H1 (cell line): ENCODE data around the gene FBN1. TPM values are rescaled to one million over a fixed set of nuclear protein-coding genes. Genes with fewer than 3 reads are reported as not detected.

ENCODE experiments used
- CTCF ChIA-PET: fragments of 300-600 bp; sonication (Branson Sonifier 250); formaldehyde crosslinking; loops from one replicate; lab custom pipeline; 2021; ENCODE audit not compliant: partially characterized antibody; lab: Charles Lee
- POLR2A ChIA-PET: fragments of 300-600 bp; sonication (Branson Sonifier 250); formaldehyde crosslinking; loops from one replicate; lab custom pipeline; 2021; ENCODE audit warnings: inconsistent platforms; ENCODE audit not compliant: partially characterized antibody; lab: Charles Lee
- DNase-seq, 2 experiments: peaks; one replicate each; pipeline versions ENCODE4 v3.0.0 to v3.0.0-alpha.2; 2010 to 2022; ENCODE audit warnings: low spot score in 2 of 2, low read depth in 1 of 2, mixed read lengths in 1 of 2
- FAIRE-seq: peaks from 2 replicates; lab custom pipeline; 2011; peaks lifted over from hg19 to GRCh38; lab: Jason Lieb, UNC
- H2AFZ ChIP-seq: 2 replicates; pipeline ENCODE4 v1.8.1; 2012; ENCODE audit warnings: low read length, inconsistent platforms
- H2AK5ac ChIP-seq: 2 replicates; pipeline ENCODE4 v1.6.1; 2013; ENCODE audit warnings: low read depth, low read length
- H2BK120ac ChIP-seq: replicated peaks from 2 replicates; pipeline ENCODE3; 2013; ENCODE audit warnings: low read depth, low read length, inconsistent platforms
- H2BK12ac ChIP-seq: 2 replicates; pipeline ENCODE4 v1.6.1; 2013; ENCODE audit warnings: low read depth, low read length
- H2BK15ac ChIP-seq: 2 replicates; pipeline ENCODE4 v1.6.1; 2013; ENCODE audit warnings: low read length
- H2BK20ac ChIP-seq: 2 replicates; pipeline ENCODE4 v1.6.1; 2013; ENCODE audit warnings: low read length
- H2BK5ac ChIP-seq: 2 replicates; pipeline ENCODE4 v1.6.1; 2013; ENCODE audit warnings: low read depth, low read length
- H3K14ac ChIP-seq: 2 replicates; pipeline ENCODE4 v1.6.1; 2013; ENCODE audit warnings: inconsistent platforms; ENCODE audit not compliant: insufficient read length
- H3K18ac ChIP-seq: 2 replicates; pipeline ENCODE4 v1.6.1; 2013; ENCODE audit warnings: low read length; ENCODE audit errors: extremely low read depth
- H3K23ac ChIP-seq: 2 replicates; pipeline ENCODE4 v1.6.1; 2013; ENCODE audit warnings: inconsistent platforms; ENCODE audit not compliant: insufficient read length
- H3K23me2 ChIP-seq: 2 replicates; pipeline ENCODE4 v1.6.1; 2013; ENCODE audit warnings: low read depth, low read length
- H3K27ac ChIP-seq: 2 replicates; pipeline ENCODE4 v1.6.1; 2011; ENCODE audit warnings: low read depth, low read length, inconsistent platforms
- H3K27me3 ChIP-seq, 4 experiments: replicated peaks in 1 of 4; 1 replicate in 1 of 4; 2 replicates in 3 of 4; pipeline versions ENCODE4 v1.6.1 to v1.8.1; 2011 to 2013; ENCODE audit warnings: low read length in 3 of 4, mild to moderate bottlenecking in 3 of 4, inconsistent platforms in 2 of 4, mixed read lengths in 2 of 4, moderate library complexity in 1 of 4; ENCODE audit not compliant: control insufficient read depth in 3 of 4, insufficient read depth in 3 of 4; ENCODE audit errors: extremely low read depth in 1 of 4
- H3K36me3 ChIP-seq, 4 experiments: 2 replicates each; pipeline versions ENCODE4 v1.6.1 to v1.8.1; 2011 to 2013; ENCODE audit warnings: mild to moderate bottlenecking in 4 of 4, low read length in 3 of 4, moderate library complexity in 2 of 4, control low read depth in 1 of 4, inconsistent platforms in 1 of 4; ENCODE audit not compliant: insufficient read depth in 4 of 4, control insufficient read depth in 2 of 4
- H3K4ac ChIP-seq: replicated peaks from 2 replicates; pipeline ENCODE3; 2013; ENCODE audit warnings: low read length, low read depth, mixed read lengths, inconsistent platforms; ENCODE audit not compliant: insufficient read length
- H3K4me1 ChIP-seq, 4 experiments: replicated peaks in 1 of 4; 1 replicate in 1 of 4; 2 replicates in 3 of 4; pipeline versions ENCODE4 v1.6.1 to v1.8.1; 2011 to 2013; ENCODE audit warnings: low read length in 3 of 4, inconsistent platforms in 2 of 4, mixed read lengths in 1 of 4; ENCODE audit not compliant: insufficient read depth in 4 of 4, control insufficient read depth in 3 of 4
- H3K4me2 ChIP-seq, 2 experiments: 2 replicates each; pipeline versions ENCODE4 v1.6.1 to v1.8.1; 2011 to 2013; ENCODE audit warnings: low read depth in 2 of 2, low read length in 2 of 2, control low read depth in 1 of 2, inconsistent platforms in 1 of 2, mild to moderate bottlenecking in 1 of 2; ENCODE audit not compliant: insufficient read depth in 1 of 2
- H3K4me3 ChIP-seq, 4 experiments: fragments of 200-600, 300-600 bp in 1 of 4; sonication (generic), shearing (Covaris generic), sonication (Bioruptor Twin) in 1 of 4; 2 replicates each; pipeline versions ENCODE4 v1.5.1 to v1.8.1; 2011 to 2016; ENCODE audit warnings: low read length in 4 of 4, low read depth in 3 of 4, control low read depth in 2 of 4, inconsistent platforms in 2 of 4, mild to moderate bottlenecking in 2 of 4, mixed read lengths in 1 of 4, moderate library complexity in 1 of 4; ENCODE audit not compliant: insufficient read depth in 2 of 4; ENCODE audit errors: extremely low read depth in 1 of 4
- H3K56ac ChIP-seq: replicated peaks from 2 replicates; pipeline ENCODE3; 2013; ENCODE audit warnings: low read depth, mild to moderate bottlenecking, mixed read lengths, low read length, inconsistent platforms; ENCODE audit not compliant: insufficient read length
- H3K79me1 ChIP-seq: 2 replicates; pipeline ENCODE4 v1.6.1; 2013; ENCODE audit warnings: low read depth, low read length, control low read depth
- H3K79me2 ChIP-seq, 2 experiments: 2 replicates each; pipeline versions ENCODE4 v1.6.1 to v1.8.1; 2012 to 2013; ENCODE audit warnings: low read length in 2 of 2, mild to moderate bottlenecking in 2 of 2, inconsistent platforms in 1 of 2; ENCODE audit not compliant: insufficient read depth in 2 of 2, control insufficient read depth in 1 of 2
- H3K9ac ChIP-seq, 4 experiments: replicated peaks in 1 of 4; 1 replicate in 1 of 4; 2 replicates in 3 of 4; pipeline versions ENCODE4 v1.6.1 to v1.8.1; 2011 to 2013; ENCODE audit warnings: low read depth in 3 of 4, low read length in 3 of 4, control low read depth in 2 of 4, mild to moderate bottlenecking in 2 of 4, moderate library complexity in 2 of 4, inconsistent platforms in 1 of 4; ENCODE audit errors: extremely low read depth in 1 of 4
- H3K9me3 ChIP-seq, 2 experiments: 2 replicates each; pipeline versions ENCODE4 v1.6.1 to v1.8.1; 2012 to 2013; ENCODE audit warnings: mild to moderate bottlenecking in 2 of 2, moderate library complexity in 2 of 2, control low read depth in 1 of 2, inconsistent platforms in 1 of 2, low read depth in 1 of 2, low read length in 1 of 2, mixed read lengths in 1 of 2; ENCODE audit not compliant: insufficient read depth in 2 of 2
- H4K20me1 ChIP-seq, 2 experiments: replicated peaks in 1 of 2; 2 replicates each; pipeline versions ENCODE3 to v1.8.1; 2011 to 2013; ENCODE audit warnings: inconsistent platforms in 2 of 2, low read length in 2 of 2, mild to moderate bottlenecking in 1 of 2; ENCODE audit not compliant: insufficient read depth in 2 of 2, control insufficient read depth in 1 of 2
- H4K5ac ChIP-seq: 2 replicates; pipeline ENCODE4 v1.6.1; 2013; ENCODE audit warnings: low read length, low read depth, mixed read lengths, inconsistent platforms; ENCODE audit not compliant: insufficient read length
- H4K8ac ChIP-seq: 2 replicates; pipeline ENCODE4 v1.8.0; 2013; ENCODE audit warnings: mild to moderate bottlenecking, moderate library complexity, low read length, inconsistent platforms; ENCODE audit not compliant: insufficient read depth; ENCODE audit errors: extremely low read depth
- H4K91ac ChIP-seq: replicated peaks from 2 replicates; pipeline ENCODE3; 2013; ENCODE audit warnings: low read length, mixed read lengths, inconsistent platforms; ENCODE audit not compliant: insufficient read length
- NANOG ChIP-seq: IDR thresholded peaks from 2 replicates; pipeline ENCODE4 v1.6.1; 2011; ENCODE audit warnings: low read length, low read depth, mild to moderate bottlenecking, inconsistent platforms; ENCODE audit not compliant: insufficient read depth, poor library complexity, severe bottlenecking
- NRF1 ChIP-seq: IDR thresholded peaks from 2 replicates; pipeline ENCODE4 v1.6.1; 2011; ENCODE audit warnings: mild to moderate bottlenecking, low read depth, low read length, improper control_type of control experiment
- POLR2AphosphoS5 ChIP-seq: IDR thresholded peaks from 2 replicates; pipeline ENCODE4 v1.6.1; 2011; ENCODE audit warnings: low read depth, low read length
- SRF ChIP-seq: IDR thresholded peaks from 2 replicates; pipeline ENCODE4 v1.6.1; 2011; ENCODE audit warnings: mild to moderate bottlenecking, low read depth, low read length, moderate library complexity
- TEAD4 ChIP-seq: IDR thresholded peaks from 2 replicates; pipeline ENCODE4 v1.6.1; 2012; ENCODE audit warnings: low read depth, low read length, inconsistent platforms, mixed read lengths
- WGBS, 2 experiments: shearing (Covaris generic) in 1 of 2; methylation state at CpG; one replicate each; pipeline versions ENCODE4 v1.1.6 to v1.1.7; 2013 to 2015; ENCODE audit warnings: low lambda C conversion rate in 2 of 2, mixed read lengths in 2 of 2, inconsistent platforms in 1 of 2, low coverage in 1 of 2, missing lambda C conversion rate in 1 of 2; ENCODE audit not compliant: insufficient replicate concordance in 2 of 2, insufficient coverage in 1 of 2, insufficient read length in 1 of 2; ENCODE audit errors: extremely low coverage in 1 of 2, missing lambda C conversion rate in 1 of 2; 5-methylcytosine and 5-hydroxymethylcytosine counted together
- polyA plus RNA-seq, 7 experiments: library from polyadenylated mRNA; depleted of rRNA in 3 of 7; stranded (reverse) in 5 of 7; unstranded in 2 of 7; fragments of >200 nt in 5 of 7; fragments of 200-250 nt in 2 of 7; gene quantifications; 1 replicate in 5 of 7; 2 replicates in 1 of 7; 4 replicates in 1 of 7; pipeline versions ENCODE4 v1.2.1 to v1.2.3, GENCODE V29; 2011 to 2013; ENCODE audit warnings: missing spikeins in 2 of 7, mixed read lengths in 2 of 7
- total RNA-seq: library from RNA; stranded (reverse); fragmentation: NEBNext Ultra II Directional; extraction: Animal tissue kit (Norgen Biotek cat#: 25700); gene quantifications from 2 replicates; pipeline ENCODE4 v1.2.1, GENCODE V29; 2021

The FBN1 gene
- total and polyA plus RNA-seq, 2 of the 8 experiments (the other 6 are each of a cell fraction or from before 2014, with no cell fraction given) = 3.0 to 4.0 TPM

- no peak overlapping the region for H3K23ac ChIP-seq
- no peak for FAIRE-seq
- H2BK20ac ChIP-seq = no peak overlapping the region
- no peak overlapping the region for H4K8ac ChIP-seq
- no peak overlapping the region for H3K27ac ChIP-seq
- 87% methylated on average over 4 of the region's 4 CpGs; no CpG with 5 or more reads in 1 of the 2 experiments for WGBS, 2 experiments
- H3K23me2 ChIP-seq = no peaks in the 10 kb centered on the region; the same call in 1 of the 2 replicates
- H2BK120ac ChIP-seq = no peak overlapping the region
- no peaks in the 10 kb centered on the region for H3K79me2 ChIP-seq
- H4K20me1 ChIP-seq = no peaks in the 10 kb centered on the region
- ChIA-PET POLR2A (no interaction called here), CTCF (interaction anchor here (1.2 to 1.3 kb wide), 3 partner anchors 21 to 192 kb away, joined by 3 to 7 read pairs (median 3); no protein-coding TSS in a partner anchor)
- H2AK5ac ChIP-seq = no peak overlapping the region
- no peaks in the 10 kb centered on the region for H3K4me1 ChIP-seq
- H3K36me3 ChIP-seq = no peaks in the 10 kb centered on the region
- no peak overlapping the region for H2BK15ac ChIP-seq
- no peaks in the 10 kb centered on the region; the same call in 1 of the 2 replicates for H3K79me1 ChIP-seq
- no peak overlapping the region for H3K9ac ChIP-seq
- H3K18ac ChIP-seq = no peak overlapping the region
- DNase-seq = no peak
- H4K5ac ChIP-seq = no peak overlapping the region
- no peak overlapping the region for H3K4me2 ChIP-seq
- no peak overlapping the region for H3K14ac ChIP-seq
- H2BK5ac ChIP-seq = no peak overlapping the region
- H2AFZ ChIP-seq = no peak overlapping the region
- no peaks in the 10 kb centered on the region for H3K9me3 ChIP-seq
- no peak overlapping the region for H2BK12ac ChIP-seq
- no peaks in the 10 kb centered on the region for H3K27me3 ChIP-seq
- H3K56ac ChIP-seq = no peak overlapping the region
- H4K91ac ChIP-seq = no peak overlapping the region
- no peak for TF ChIP-seq TEAD4
- no peak for TF ChIP-seq POLR2AphosphoS5
- no peak for TF ChIP-seq SRF
- no peak for TF ChIP-seq NRF1
- no peak for TF ChIP-seq NANOG
- no peak overlapping the region for H3K4ac ChIP-seq
- no peak overlapping the region for H3K4me3 ChIP-seq
Observed at GRCh38 chr15:48528921-48529320, 116.6 kb downstream of the FBN1 start.
